Calu3 (cell line): Measurements from ENCODE around the gene LEP. TPM values are rescaled to one million over a fixed set of nuclear protein-coding genes. Genes with fewer than 3 reads are reported as not detected.

Experiments used
- BruUV-seq: library from RNA; stranded (reverse); fragments of 400-500 nt; replicated peaks from 2 replicates; lab custom pipeline; 2021; lab: Mats Ljungman, UMichigan
- CTCF ChIA-PET: fragments of 300-600 bp; sonication (Branson Sonifier 250); formaldehyde crosslinking; loops from one replicate; lab custom pipeline; 2022; ENCODE audit warnings: antibody characterized with exemption; lab: Charles Lee
- DNase-seq: peaks from one replicate; pipeline ENCODE4 v3.0.0; 2022
- H3K27ac Mint-ChIP-seq: one replicate; pipeline ENCODE4 v1.8.0; 2022; ENCODE audit warnings: mixed read lengths; ENCODE audit not compliant: unreplicated experiment
- H3K27me3 Mint-ChIP-seq: one replicate; pipeline ENCODE4 v1.8.0; 2022; ENCODE audit warnings: mixed read lengths; ENCODE audit not compliant: unreplicated experiment
- H3K36me3 Mint-ChIP-seq: one replicate; pipeline ENCODE4 v1.8.0; 2022; ENCODE audit warnings: mild to moderate bottlenecking, moderate library complexity, mixed read lengths; ENCODE audit not compliant: insufficient read depth, unreplicated experiment
- H3K4me1 Mint-ChIP-seq: one replicate; pipeline ENCODE4 v1.8.0; 2022; ENCODE audit warnings: mild to moderate bottlenecking, low read depth, mixed read lengths; ENCODE audit not compliant: unreplicated experiment
- H3K4me3 Mint-ChIP-seq: one replicate; pipeline ENCODE4 v1.8.0; 2022; ENCODE audit warnings: mild to moderate bottlenecking, low read depth, moderate library complexity, mixed read lengths; ENCODE audit not compliant: unreplicated experiment
- H3K9me3 Mint-ChIP-seq: one replicate; pipeline ENCODE4 v1.8.0; 2022; ENCODE audit warnings: low read depth, mixed read lengths; ENCODE audit not compliant: unreplicated experiment
- CTCF ChIP-seq: fragments of 200-600 bp; IDR thresholded peaks from one replicate; pipeline ENCODE4 v1.8.0; 2022; ENCODE audit warnings: antibody characterized with exemption; ENCODE audit not compliant: unreplicated experiment
- intact Hi-C: fragments of 100-400 bp; cut with micrococcal nuclease; formaldehyde crosslinking; loops from one replicate; pipeline ENCODE4 v1.10.0; 2022; ENCODE audit not compliant: unreplicated experiment
- total RNA-seq: library from RNA; stranded (reverse); gene quantifications from 2 replicates; pipeline ENCODE4 v1.2.3, GENCODE V29; 2022

The LEP gene
- total RNA-seq, 1 experiment from 2014 or later: not detected

- Mint-ChIP-seq H3K9me3 (no peaks in the 10 kb centered on the region), H3K36me3 (no peaks in the 10 kb centered on the region), H3K4me3 (no peak overlapping the region), H3K27ac (no peak overlapping the region), H3K4me1 (no peaks in the 10 kb centered on the region), H3K27me3 (peaks cover 55% of the 10 kb centered on the region)
- TF ChIP-seq CTCF: peak; percentile 90
- CTCF ChIA-PET: interaction anchor here (0.6 to 2.0 kb wide), 29 partner anchors 9 to 652 kb away, joined by 3 to 55 read pairs (median 4); partner anchors contain the start of gene ARF5
- no TSS peak for BruUV-seq
- DNase-seq: peak; percentile 73
- intact Hi-C loops: loop anchor here (5.0 to 10.0 kb wide), 2 partner anchors 172 to 625 kb away; partner anchors contain the start of genes ARF5 and GCC1
Observed at GRCh38 chr7:128209229-128210035, 31.6 kb upstream of the LEP start.

- intact Hi-C loops: loop anchor here (10.0 kb wide), 1 partner anchor 625 kb away; the partner anchor contains the start of genes ARF5 and GCC1
- Mint-ChIP-seq H3K9me3 (no peaks in the 10 kb centered on the region), H3K27me3 (peaks cover 55% of the 10 kb centered on the region), H3K4me1 (no peaks in the 10 kb centered on the region), H3K27ac (no peak overlapping the region), H3K36me3 (no peaks in the 10 kb centered on the region), H3K4me3 (no peak overlapping the region)
- no TSS peak for BruUV-seq
- CTCF ChIA-PET: interaction anchor here (0.6 to 2.0 kb wide), 26 partner anchors 8 to 652 kb away, joined by 3 to 55 read pairs (median 4); partner anchors contain the start of gene ARF5
- no peak for TF ChIP-seq CTCF
- DNase-seq: no peak
Observed at GRCh38 chr7:128210036-128210347, 31.1 kb upstream of the LEP start.

GRCh38 chr7:128210590-128211570, 30.2 kb upstream of the LEP start:
- Mint-ChIP-seq H3K4me3 (no peak overlapping the region), H3K9me3 (no peaks in the 10 kb centered on the region), H3K27me3 (peaks cover 55% of the 10 kb centered on the region), H3K36me3 (no peaks in the 10 kb centered on the region), H3K4me1 (no peaks in the 10 kb centered on the region), H3K27ac (no peak overlapping the region)
- no TSS peak for BruUV-seq
- CTCF ChIA-PET: interaction anchor here (1.8 kb wide), 1 partner anchor 175 kb away, joined by 9 read pairs; no protein-coding TSS in a partner anchor
- no peak for TF ChIP-seq CTCF
- intact Hi-C loops: loop anchor here (10.0 kb wide), 1 partner anchor 626 kb away; the partner anchor contains the start of genes ARF5 and GCC1
- DNase-seq: no peak

GRCh38 chr7:128211626-128212025, 29.5 kb upstream of the LEP start:
- CTCF ChIA-PET: interaction anchor here (1.2 kb wide), 1 partner anchor 294 kb away, joined by 7 read pairs; no protein-coding TSS in a partner anchor
- no TSS peak for BruUV-seq

More at GRCh38 chr7:128211626-128212025, 29.5 kb upstream of the LEP start:
- intact Hi-C loops: loop anchor here (10.0 kb wide), 1 partner anchor 627 kb away; the partner anchor contains the start of genes ARF5 and GCC1
- peak; percentile 14 for DNase-seq
- no peak overlapping the region for H3K4me3 Mint-ChIP-seq
- no peaks in the 10 kb centered on the region for H3K9me3 Mint-ChIP-seq
- TF ChIP-seq CTCF: no peak
- no peaks in the 10 kb centered on the region for H3K4me1 Mint-ChIP-seq
- H3K36me3 Mint-ChIP-seq: no peaks in the 10 kb centered on the region
- no peak overlapping the region for H3K27ac Mint-ChIP-seq
- peaks cover 49% of the 10 kb centered on the region for H3K27me3 Mint-ChIP-seq
